ENCODE measurements around the gene TSC22D2.

TSC22D2 gene

GRCh38 chr3:150423761-150424160, 15.7 kb downstream of the TSC22D2 start:
- in situ Hi-C loops (cut with HindIII; ENCODE audit: low sequenced_read_pairs), result no loop called here
- TF ChIP-seq CTCF (IDR thresholded peaks at IDR 0.05; ENCODE audit: low read depth, low read length, missing control alignments), result no peak
- no peak overlapping the region for H3K4me3 ChIP-seq (ENCODE audit: low read depth, low read length)
- no peak for DNase-seq (ENCODE audit: low read depth)

GRCh38 chr3:150426292-150426691, 18.2 kb downstream of the TSC22D2 start:
- no peak for TF ChIP-seq CTCF (IDR thresholded peaks at IDR 0.05; ENCODE audit: low read depth, low read length, missing control alignments)
- no peak overlapping the region for H3K4me3 ChIP-seq (ENCODE audit: low read depth, low read length)
- in situ Hi-C loops (cut with HindIII; ENCODE audit: low sequenced_read_pairs), result no loop called here
- no peak for DNase-seq (ENCODE audit: low read depth)

- no peak for TF ChIP-seq CTCF (IDR thresholded peaks at IDR 0.05; ENCODE audit: low read depth, low read length, missing control alignments)
- no peak for DNase-seq (ENCODE audit: low read depth)
- in situ Hi-C loops (cut with HindIII; ENCODE audit: low sequenced_read_pairs), result no loop called here
Observed at GRCh38 chr3:150428562-150428961, 20.5 kb downstream of the TSC22D2 start.

GRCh38 chr3:150429767-150430671, 21.9 kb downstream of the TSC22D2 start:
- no peak overlapping the region for H3K4me3 ChIP-seq (ENCODE audit: low read depth, low read length)
- in situ Hi-C loops (cut with HindIII; ENCODE audit: low sequenced_read_pairs), result no loop called here
- TF ChIP-seq CTCF (IDR thresholded peaks at IDR 0.05; ENCODE audit: low read depth, low read length, missing control alignments), result no peak
- DNase-seq (ENCODE audit: low read depth), result no peak

More at GRCh38 chr3:150428562-150428961, 20.5 kb downstream of the TSC22D2 start:
- no peak overlapping the region for H3K4me3 ChIP-seq (ENCODE audit: low read depth, low read length)

GRCh38 chr3:150433347-150433746, 25.2 kb downstream of the TSC22D2 start:
- DNase-seq (ENCODE audit: low read depth), result no peak
- in situ Hi-C loops (cut with HindIII; ENCODE audit: low sequenced_read_pairs), result no loop called here
- TF ChIP-seq CTCF (IDR thresholded peaks at IDR 0.05; ENCODE audit: low read depth, low read length, missing control alignments), result no peak
- no peak overlapping the region for H3K4me3 ChIP-seq (ENCODE audit: low read depth, low read length)

- no peak overlapping the region for H3K4me3 ChIP-seq (ENCODE audit: low read depth, low read length)
- no peak for TF ChIP-seq CTCF (IDR thresholded peaks at IDR 0.05; ENCODE audit: low read depth, low read length, missing control alignments)
- no peak for DNase-seq (ENCODE audit: low read depth)
- in situ Hi-C loops (cut with HindIII; ENCODE audit: low sequenced_read_pairs), result no loop called here
Observed at GRCh38 chr3:150434234-150434633, 26.1 kb downstream of the TSC22D2 start.
